HepG2 (cell line): ENCODE data around the gene SLC39A3. TPM values are rescaled to one million over a fixed set of nuclear protein-coding genes. Genes with fewer than 3 reads are reported as not detected.

Experiments
- BORCS8-MEF2B ChIP-seq: sonication (generic); formaldehyde crosslinking; IDR thresholded peaks from 2 replicates; pipeline ENCODE4 v1.8.0; 2022; ENCODE audit warnings: mild to moderate bottlenecking, missing genetic modification reagents
- CENPX ChIP-seq: sonication (generic); formaldehyde crosslinking; IDR thresholded peaks from 2 replicates; pipeline ENCODE4 v1.9.0; 2021; ENCODE audit warnings: mild to moderate bottlenecking, missing genetic modification reagents, moderate library complexity
- DR1 ChIP-seq: sonication (generic); formaldehyde crosslinking; IDR thresholded peaks from 2 replicates; pipeline ENCODE4 v1.8.0; 2021; ENCODE audit warnings: mild to moderate bottlenecking, missing genetic modification reagents, inconsistent platforms
- FOSL1 ChIP-seq: sonication (generic); formaldehyde crosslinking; IDR thresholded peaks from 2 replicates; pipeline ENCODE4 v1.9.0; 2021; ENCODE audit warnings: missing genetic modification reagents, borderline replicate concordance
- JUN ChIP-seq: sonication (generic); formaldehyde crosslinking; IDR thresholded peaks from 2 replicates; pipeline ENCODE4 v1.4.0; 2020; ENCODE audit warnings: mild to moderate bottlenecking, missing genetic modification reagents
- KLF6 ChIP-seq: IDR thresholded peaks from 2 replicates; pipeline ENCODE4 v1.8.0; 2016; ENCODE audit warnings: missing biosample characterization, missing genetic modification reagents
- NR2C2 ChIP-seq: sonication (generic); formaldehyde crosslinking; IDR thresholded peaks from 2 replicates; pipeline ENCODE4 v1.4.0; 2020; ENCODE audit warnings: missing genetic modification reagents, mild to moderate bottlenecking, moderate library complexity, borderline replicate concordance
- POLR2G ChIP-seq: fragments of 200-400 bp; formaldehyde crosslinking; IDR thresholded peaks from 2 replicates; pipeline ENCODE4 v1.6.1; 2018; ENCODE audit warnings: mild to moderate bottlenecking, low read depth, low read length, moderate library complexity
- SAFB2 ChIP-seq: sonication (generic); formaldehyde crosslinking; IDR thresholded peaks from 2 replicates; pipeline ENCODE4 v1.5.1; 2020; ENCODE audit warnings: missing genetic modification reagents, low read depth, mild to moderate bottlenecking, borderline replicate concordance
- ZNF143 ChIP-seq: sonication (generic); formaldehyde crosslinking; IDR thresholded peaks from 2 replicates; pipeline ENCODE4 v1.4.0; 2020; ENCODE audit warnings: missing genetic modification reagents
- ZNF230 ChIP-seq: sonication (generic); formaldehyde crosslinking; IDR thresholded peaks from 2 replicates; pipeline ENCODE4 v1.4.0; 2020; ENCODE audit warnings: mild to moderate bottlenecking, missing genetic modification reagents
- ZNF557 ChIP-seq: sonication (generic); formaldehyde crosslinking; IDR thresholded peaks from 2 replicates; pipeline ENCODE4 v1.4.0; 2020; ENCODE audit warnings: missing genetic modification reagents
- ZNF703 ChIP-seq: sonication (generic); formaldehyde crosslinking; IDR thresholded peaks from 2 replicates; pipeline ENCODE4 v1.5.1; 2020; ENCODE audit warnings: missing genetic modification reagents, mild to moderate bottlenecking, moderate library complexity, borderline replicate concordance
- ZNF841 ChIP-seq: sonication (generic); formaldehyde crosslinking; IDR thresholded peaks from 2 replicates; pipeline ENCODE4 v1.8.1; 2023; ENCODE audit warnings: missing genetic modification reagents, borderline replicate concordance
- polyA plus RNA-seq, 8 experiments: library from polyadenylated mRNA; depleted of rRNA in 3 of 8; stranded (reverse) in 7 of 8; unstranded in 1 of 8; fragments of >200 nt; fragmentation: Illumina TruSeq in 4 of 8; extraction: Trizol in 4 of 8; gene quantifications; 2 replicates each; pipeline versions ENCODE4 v1.2.1 to v1.2.3, GENCODE V29; 2011 to 2016; ENCODE audit warnings: low read depth in 4 of 8, missing spikeins in 1 of 8, mixed read lengths in 1 of 8; ENCODE audit not compliant: insufficient read depth in 1 of 8
- total RNA-seq, 5 experiments: library from RNA; depleted of rRNA; stranded (reverse); fragments of >200 nt; fragmentation: Illumina TruSeq; extraction: Trizol; gene quantifications; 2 replicates each; pipeline ENCODE4 v1.2.3, GENCODE V29; 2016; ENCODE audit warnings: low read depth in 1 of 5
- TF ChIP-seq, protein P1 (sequence below): sonication (generic); formaldehyde crosslinking; IDR thresholded peaks from 2 replicates; pipeline ENCODE4 v1.5.1; 2020; ENCODE audit warnings: missing genetic modification reagents, mild to moderate bottlenecking, borderline replicate concordance
- TF ChIP-seq, protein P2 (sequence below): sonication (generic); formaldehyde crosslinking; IDR thresholded peaks from 2 replicates; pipeline ENCODE4 v1.5.0; 2020; ENCODE audit warnings: mild to moderate bottlenecking, missing genetic modification reagents
- TF ChIP-seq, protein P3 (sequence below): sonication (generic); formaldehyde crosslinking; IDR thresholded peaks from 2 replicates; pipeline ENCODE4 v1.9.0; 2022; ENCODE audit warnings: low read depth, missing genetic modification reagents
- TF ChIP-seq, protein P4 (sequence below): sonication (generic); formaldehyde crosslinking; conservative IDR thresholded peaks from 2 replicates; pipeline ENCODE4 v1.8.0; 2022; ENCODE audit warnings: low read depth, missing genetic modification reagents
- TF ChIP-seq, protein P5 (sequence below): conservative IDR thresholded peaks from 2 replicates; pipeline ENCODE4 v1.6.1; 2018; ENCODE audit warnings: missing genetic modification reagents

The SLC39A3 gene
- total and polyA plus RNA-seq, 2 of the 13 experiments (the other 11 are each of a cell fraction or from before 2014, with no cell fraction given): 33.6 to 41.6 TPM

DNA sequence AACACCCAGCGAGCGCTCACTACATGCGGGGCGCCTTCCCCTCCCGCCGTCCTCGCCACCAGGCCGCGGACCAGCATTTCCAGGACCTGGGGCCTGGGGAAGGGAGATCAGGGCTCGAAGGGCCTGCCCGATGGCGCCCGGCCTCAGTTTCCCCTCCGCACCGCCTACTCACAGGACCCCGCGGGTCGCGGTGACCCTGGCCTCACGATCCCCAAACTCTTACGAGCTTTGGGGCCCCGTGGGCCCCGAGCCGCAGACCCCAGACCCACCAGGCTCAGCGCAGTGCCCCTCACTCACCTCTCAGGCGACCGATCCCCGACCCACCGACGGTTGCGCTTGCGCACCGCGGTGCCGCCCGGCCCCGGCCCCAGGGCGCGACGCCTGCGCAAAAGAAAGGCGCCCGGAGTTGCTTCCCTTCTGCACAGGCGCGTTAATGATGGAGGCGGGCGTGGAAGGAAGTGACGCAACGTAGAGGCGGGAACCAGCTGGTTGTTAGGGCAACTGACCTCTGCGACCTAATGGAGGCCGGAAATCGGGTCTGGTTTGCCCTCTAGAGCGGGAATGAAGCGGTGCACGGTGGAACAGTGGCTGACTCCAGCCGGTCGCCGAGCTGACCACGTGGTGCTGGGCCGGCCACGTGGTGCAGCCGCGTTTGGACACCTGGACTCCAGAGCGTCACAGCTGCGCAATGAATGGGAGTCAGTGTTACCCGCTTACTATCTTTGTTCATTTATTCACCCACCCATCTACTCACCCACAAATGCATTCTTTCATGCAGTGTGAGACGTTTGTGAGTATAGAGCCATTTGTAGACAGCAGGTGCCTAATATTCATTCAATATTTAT is 43.3 kb upstream of the SLC39A3 start, which contains the start of gene SGTA (continued):
- TF ChIP-seq, protein P1, sequence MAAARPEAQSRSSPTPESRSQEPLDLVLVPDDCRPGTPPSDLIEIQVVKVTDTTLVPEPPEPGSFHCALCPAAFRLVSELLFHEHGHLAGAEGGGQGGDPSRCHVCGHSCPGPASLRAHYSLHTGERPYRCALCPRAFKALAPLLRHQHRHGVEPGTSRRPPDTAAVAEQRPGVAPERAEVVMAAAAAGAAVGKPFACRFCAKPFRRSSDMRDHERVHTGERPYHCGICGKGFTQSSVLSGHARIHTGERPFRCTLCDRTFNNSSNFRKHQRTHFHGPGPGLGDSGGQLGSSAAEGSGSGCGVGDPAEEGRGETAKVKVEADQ: 0 out of 2 replicates have a peak, but pooled peaks have one; percentile 69
- TF ChIP-seq ZNF143 (CRISPR knock-in tag) (peak; percentile 78), DR1 (CRISPR knock-in tag) (peak; percentile 63; the same call in 1 of the 2 replicates), NR2C2 (CRISPR knock-in tag) (peak; percentile 97), ZNF230 (peak; percentile 92), CENPX (CRISPR knock-in tag) (no peak), FOSL1 (CRISPR knock-in tag) (0 out of 2 replicates have a peak, but pooled peaks have one; percentile 16), KLF6 (CRISPR knock-in tag) (peak; percentile 93), POLR2G (peak; percentile 79), ZNF703 (CRISPR knock-in tag) (no peak), ZNF841 (CRISPR knock-in tag) (peak; percentile 74; the same call in 1 of the 2 replicates), SAFB2 (CRISPR knock-in tag) (peak; percentile 81; the same call in 1 of the 2 replicates), BORCS8-MEF2B (CRISPR knock-in tag) (peak; percentile 95), ZNF557 (CRISPR knock-in tag) (peak; percentile 98), JUN (peak; percentile 47; the same call in 1 of the 2 replicates)
- TF ChIP-seq, protein P2, sequence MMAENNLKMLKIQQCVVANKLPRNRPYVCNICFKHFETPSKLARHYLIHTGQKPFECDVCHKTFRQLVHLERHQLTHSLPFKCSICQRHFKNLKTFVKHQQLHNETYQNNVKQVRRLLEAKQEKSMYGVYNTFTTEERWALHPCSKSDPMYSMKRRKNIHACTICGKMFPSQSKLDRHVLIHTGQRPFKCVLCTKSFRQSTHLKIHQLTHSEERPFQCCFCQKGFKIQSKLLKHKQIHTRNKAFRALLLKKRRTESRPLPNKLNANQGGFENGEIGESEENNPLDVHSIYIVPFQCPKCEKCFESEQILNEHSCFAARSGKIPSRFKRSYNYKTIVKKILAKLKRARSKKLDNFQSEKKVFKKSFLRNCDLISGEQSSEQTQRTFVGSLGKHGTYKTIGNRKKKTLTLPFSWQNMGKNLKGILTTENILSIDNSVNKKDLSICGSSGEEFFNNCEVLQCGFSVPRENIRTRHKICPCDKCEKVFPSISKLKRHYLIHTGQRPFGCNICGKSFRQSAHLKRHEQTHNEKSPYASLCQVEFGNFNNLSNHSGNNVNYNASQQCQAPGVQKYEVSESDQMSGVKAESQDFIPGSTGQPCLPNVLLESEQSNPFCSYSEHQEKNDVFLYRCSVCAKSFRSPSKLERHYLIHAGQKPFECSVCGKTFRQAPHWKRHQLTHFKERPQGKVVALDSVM (CRISPR knock-in tag): 0 out of 2 replicates have a peak, but pooled peaks have one; percentile 61
- TF ChIP-seq, protein P3, sequence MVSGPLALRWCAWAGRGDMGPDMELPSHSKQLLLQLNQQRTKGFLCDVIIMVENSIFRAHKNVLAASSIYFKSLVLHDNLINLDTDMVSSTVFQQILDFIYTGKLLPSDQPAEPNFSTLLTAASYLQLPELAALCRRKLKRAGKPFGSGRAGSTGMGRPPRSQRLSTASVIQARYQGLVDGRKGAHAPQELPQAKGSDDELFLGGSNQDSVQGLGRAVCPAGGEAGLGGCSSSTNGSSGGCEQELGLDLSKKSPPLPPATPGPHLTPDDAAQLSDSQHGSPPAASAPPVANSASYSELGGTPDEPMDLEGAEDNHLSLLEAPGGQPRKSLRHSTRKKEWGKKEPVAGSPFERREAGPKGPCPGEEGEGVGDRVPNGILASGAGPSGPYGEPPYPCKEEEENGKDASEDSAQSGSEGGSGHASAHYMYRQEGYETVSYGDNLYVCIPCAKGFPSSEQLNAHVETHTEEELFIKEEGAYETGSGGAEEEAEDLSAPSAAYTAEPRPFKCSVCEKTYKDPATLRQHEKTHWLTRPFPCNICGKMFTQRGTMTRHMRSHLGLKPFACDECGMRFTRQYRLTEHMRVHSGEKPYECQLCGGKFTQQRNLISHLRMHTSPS (CRISPR knock-in tag): no peak
- TF ChIP-seq, protein P4, sequence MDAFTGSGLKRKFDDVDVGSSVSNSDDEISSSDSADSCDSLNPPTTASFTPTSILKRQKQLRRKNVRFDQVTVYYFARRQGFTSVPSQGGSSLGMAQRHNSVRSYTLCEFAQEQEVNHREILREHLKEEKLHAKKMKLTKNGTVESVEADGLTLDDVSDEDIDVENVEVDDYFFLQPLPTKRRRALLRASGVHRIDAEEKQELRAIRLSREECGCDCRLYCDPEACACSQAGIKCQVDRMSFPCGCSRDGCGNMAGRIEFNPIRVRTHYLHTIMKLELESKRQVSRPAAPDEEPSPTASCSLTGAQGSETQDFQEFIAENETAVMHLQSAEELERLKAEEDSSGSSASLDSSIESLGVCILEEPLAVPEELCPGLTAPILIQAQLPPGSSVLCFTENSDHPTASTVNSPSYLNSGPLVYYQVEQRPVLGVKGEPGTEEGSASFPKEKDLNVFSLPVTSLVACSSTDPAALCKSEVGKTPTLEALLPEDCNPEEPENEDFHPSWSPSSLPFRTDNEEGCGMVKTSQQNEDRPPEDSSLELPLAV (CRISPR knock-in tag): peak; percentile 88; the same call in 1 of the 2 replicates
- TF ChIP-seq, protein P5, sequence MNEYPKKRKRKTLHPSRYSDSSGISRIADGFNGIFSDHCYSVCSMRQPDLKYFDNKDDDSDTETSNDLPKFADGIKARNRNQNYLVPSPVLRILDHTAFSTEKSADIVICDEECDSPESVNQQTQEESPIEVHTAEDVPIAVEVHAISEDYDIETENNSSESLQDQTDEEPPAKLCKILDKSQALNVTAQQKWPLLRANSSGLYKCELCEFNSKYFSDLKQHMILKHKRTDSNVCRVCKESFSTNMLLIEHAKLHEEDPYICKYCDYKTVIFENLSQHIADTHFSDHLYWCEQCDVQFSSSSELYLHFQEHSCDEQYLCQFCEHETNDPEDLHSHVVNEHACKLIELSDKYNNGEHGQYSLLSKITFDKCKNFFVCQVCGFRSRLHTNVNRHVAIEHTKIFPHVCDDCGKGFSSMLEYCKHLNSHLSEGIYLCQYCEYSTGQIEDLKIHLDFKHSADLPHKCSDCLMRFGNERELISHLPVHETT (CRISPR knock-in tag): peak; percentile 81; the same call in 1 of the 2 replicates
